ENCODE measurements around the gene PP2D1.

DNA sequence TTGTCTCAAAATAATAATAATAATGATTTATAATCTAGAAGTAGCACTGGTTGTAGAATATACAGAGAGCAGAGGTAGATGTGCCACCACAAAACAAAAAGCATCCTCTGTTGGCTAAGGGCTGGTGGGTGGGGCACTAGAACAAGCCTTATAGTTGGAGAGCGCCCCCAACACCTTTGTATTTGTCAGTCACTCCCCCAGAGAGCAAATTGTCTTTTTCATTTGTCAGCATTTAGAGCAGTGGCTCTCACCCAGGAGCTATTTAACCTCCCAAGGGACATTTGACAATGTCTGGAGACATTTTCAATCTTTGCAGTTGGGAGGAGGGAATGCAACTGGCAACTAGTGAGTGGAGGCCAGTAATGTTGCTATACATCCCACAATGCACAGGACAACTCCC is 34.5 kb upstream of the PP2D1 start:
- TF ChIP-seq, protein P1, sequence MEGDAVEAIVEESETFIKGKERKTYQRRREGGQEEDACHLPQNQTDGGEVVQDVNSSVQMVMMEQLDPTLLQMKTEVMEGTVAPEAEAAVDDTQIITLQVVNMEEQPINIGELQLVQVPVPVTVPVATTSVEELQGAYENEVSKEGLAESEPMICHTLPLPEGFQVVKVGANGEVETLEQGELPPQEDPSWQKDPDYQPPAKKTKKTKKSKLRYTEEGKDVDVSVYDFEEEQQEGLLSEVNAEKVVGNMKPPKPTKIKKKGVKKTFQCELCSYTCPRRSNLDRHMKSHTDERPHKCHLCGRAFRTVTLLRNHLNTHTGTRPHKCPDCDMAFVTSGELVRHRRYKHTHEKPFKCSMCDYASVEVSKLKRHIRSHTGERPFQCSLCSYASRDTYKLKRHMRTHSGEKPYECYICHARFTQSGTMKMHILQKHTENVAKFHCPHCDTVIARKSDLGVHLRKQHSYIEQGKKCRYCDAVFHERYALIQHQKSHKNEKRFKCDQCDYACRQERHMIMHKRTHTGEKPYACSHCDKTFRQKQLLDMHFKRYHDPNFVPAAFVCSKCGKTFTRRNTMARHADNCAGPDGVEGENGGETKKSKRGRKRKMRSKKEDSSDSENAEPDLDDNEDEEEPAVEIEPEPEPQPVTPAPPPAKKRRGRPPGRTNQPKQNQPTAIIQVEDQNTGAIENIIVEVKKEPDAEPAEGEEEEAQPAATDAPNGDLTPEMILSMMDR (IDR thresholded peaks at IDR 0.05) = no peak
- no peak for TF ChIP-seq POLR2A (IDR thresholded peaks at IDR 0.05)
